Osteoblast (primary cell): Measurements from ENCODE around the gene USP2. TPM values are rescaled to one million over a fixed set of nuclear protein-coding genes. Genes with fewer than 3 reads are reported as not detected.

Experiments used
- DNase-seq: peaks from one replicate; pipeline ENCODE4 v3.0.0; 2011; ENCODE audit warnings: low spot score, mixed read lengths; ENCODE audit not compliant: insufficient read length; ENCODE audit errors: missing footprints
- H2AFZ ChIP-seq: 2 replicates; pipeline ENCODE4 v1.6.0; 2011; ENCODE audit warnings: mild to moderate bottlenecking, low read length
- H3K27ac ChIP-seq: 2 replicates; pipeline ENCODE4 v1.5.1; 2011; ENCODE audit warnings: mild to moderate bottlenecking, low read depth, low read length, moderate library complexity
- H3K27me3 ChIP-seq: 2 replicates; pipeline ENCODE4 v1.6.0; 2012; ENCODE audit warnings: mild to moderate bottlenecking, control low read depth, inconsistent platforms, low read length, moderate library complexity; ENCODE audit not compliant: insufficient read depth
- H3K36me3 ChIP-seq: 2 replicates; pipeline ENCODE4 v1.5.1; 2011; ENCODE audit warnings: mild to moderate bottlenecking, low read length, control low read depth, moderate library complexity; ENCODE audit not compliant: insufficient read depth
- H3K4me1 ChIP-seq: 2 replicates; pipeline ENCODE4 v1.5.1; 2011; ENCODE audit warnings: mild to moderate bottlenecking, low read length, control low read depth, moderate library complexity; ENCODE audit not compliant: insufficient read depth
- H3K4me2 ChIP-seq: 2 replicates; pipeline ENCODE4 v1.6.0; 2011; ENCODE audit warnings: mild to moderate bottlenecking, low read length; ENCODE audit not compliant: insufficient read depth
- H3K4me3 ChIP-seq: fragments of 200-600 bp; sonication (generic); 3 replicates; pipeline ENCODE4 v1.5.1; 2012; ENCODE audit warnings: mild to moderate bottlenecking, low read length, inconsistent platforms; ENCODE audit not compliant: insufficient read depth
- H3K79me2 ChIP-seq: 2 replicates; pipeline ENCODE4 v1.6.0; 2012; ENCODE audit warnings: mild to moderate bottlenecking, low read length, control low read depth, inconsistent platforms; ENCODE audit not compliant: insufficient read depth
- H3K9me3 ChIP-seq: 2 replicates; pipeline ENCODE4 v1.5.1; 2011; ENCODE audit warnings: low read depth, low read length, control low read depth
- H4K20me1 ChIP-seq: 2 replicates; pipeline ENCODE4 v1.6.0; 2012; ENCODE audit warnings: mild to moderate bottlenecking, low read length, control low read depth; ENCODE audit not compliant: insufficient read depth
- total RNA-seq: library from RNA; depleted of rRNA; stranded (reverse); fragments of >200 nt; gene quantifications from 2 replicates; pipeline ENCODE4 v1.2.3, GENCODE V29; 2012
- TF ChIP-seq, protein P1 (sequence below): IDR thresholded peaks from 2 replicates; pipeline ENCODE4 v1.5.1; 2011; ENCODE audit warnings: mild to moderate bottlenecking, low read depth, low read length, moderate library complexity; ENCODE audit errors: extremely low read depth

USP2 gene
- total RNA-seq, 1 donor = 0.36 TPM

DNA sequence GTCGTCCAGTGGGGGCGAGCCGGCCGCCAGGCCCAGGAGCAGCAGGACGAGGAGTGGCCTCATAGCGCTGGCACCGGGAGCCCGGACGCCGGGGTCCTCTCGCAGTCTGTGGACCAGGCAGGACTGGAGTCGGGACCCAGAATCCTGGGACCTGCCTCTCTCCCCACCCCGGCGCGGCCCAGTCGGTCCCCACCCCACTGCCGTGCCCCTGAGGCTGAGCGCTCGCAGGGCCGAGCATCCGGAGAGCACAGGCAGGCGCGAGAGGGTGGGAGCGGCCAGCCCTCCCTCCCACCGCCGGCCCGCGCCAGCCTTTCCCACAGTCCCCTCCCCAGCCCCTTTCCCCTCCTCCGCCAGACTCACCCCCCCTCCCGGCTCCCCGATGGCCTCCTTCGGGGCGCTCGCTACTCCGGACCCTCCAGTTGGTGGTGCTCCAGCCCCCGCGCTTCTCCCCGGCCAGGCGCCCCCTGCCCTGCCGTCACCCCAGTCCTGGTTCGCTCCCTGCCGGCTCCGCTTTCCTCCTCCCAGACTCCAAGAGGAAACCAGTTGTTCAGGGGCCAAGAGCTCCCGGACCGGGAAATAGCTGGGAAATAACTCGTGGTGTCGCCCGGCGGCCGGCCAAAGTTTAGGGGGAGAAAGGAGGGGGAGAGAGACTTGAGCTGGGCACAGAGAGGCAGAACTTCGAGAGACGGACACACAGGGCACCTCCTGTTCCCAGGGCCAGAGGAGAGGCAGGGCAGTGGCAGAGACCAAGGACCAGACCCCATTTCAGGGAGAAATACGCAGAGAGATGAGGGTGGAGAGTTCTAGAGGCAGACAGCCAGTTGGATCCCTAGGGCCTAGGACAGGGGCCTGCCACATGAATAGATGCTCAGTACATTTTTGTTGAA, 40.9 kb downstream of the USP2 start, which contains the start of gene C1QTNF5:
Gene C1QTNF5, minus strand, starts transcription at position 549 of the 887 bp plus-strand sequence. Its CDS starts 486 bp downstream, at position 63.
- DNase-seq = peak; percentile 96
- Histone ChIP-seq H3K4me1 (peaks cover 39% of the 10 kb centered on the region), H4K20me1 (peaks cover 10% of the 10 kb centered on the region), H2AFZ (peak within 1 kb of the TSS; percentile 78), H3K9me3 (no peaks in the 10 kb centered on the region), H3K27ac (peak within 1 kb of the TSS; percentile 12), H3K4me2 (peak within 1 kb of the TSS; percentile 82), H3K36me3 (peaks cover 6% of the 10 kb centered on the region), H3K79me2 (peaks cover 16% of the 10 kb centered on the region), H3K4me3 (peak within 1 kb of the TSS; percentile 76), H3K27me3 (peaks cover 12% of the 10 kb centered on the region)
- TF ChIP-seq, protein P1, sequence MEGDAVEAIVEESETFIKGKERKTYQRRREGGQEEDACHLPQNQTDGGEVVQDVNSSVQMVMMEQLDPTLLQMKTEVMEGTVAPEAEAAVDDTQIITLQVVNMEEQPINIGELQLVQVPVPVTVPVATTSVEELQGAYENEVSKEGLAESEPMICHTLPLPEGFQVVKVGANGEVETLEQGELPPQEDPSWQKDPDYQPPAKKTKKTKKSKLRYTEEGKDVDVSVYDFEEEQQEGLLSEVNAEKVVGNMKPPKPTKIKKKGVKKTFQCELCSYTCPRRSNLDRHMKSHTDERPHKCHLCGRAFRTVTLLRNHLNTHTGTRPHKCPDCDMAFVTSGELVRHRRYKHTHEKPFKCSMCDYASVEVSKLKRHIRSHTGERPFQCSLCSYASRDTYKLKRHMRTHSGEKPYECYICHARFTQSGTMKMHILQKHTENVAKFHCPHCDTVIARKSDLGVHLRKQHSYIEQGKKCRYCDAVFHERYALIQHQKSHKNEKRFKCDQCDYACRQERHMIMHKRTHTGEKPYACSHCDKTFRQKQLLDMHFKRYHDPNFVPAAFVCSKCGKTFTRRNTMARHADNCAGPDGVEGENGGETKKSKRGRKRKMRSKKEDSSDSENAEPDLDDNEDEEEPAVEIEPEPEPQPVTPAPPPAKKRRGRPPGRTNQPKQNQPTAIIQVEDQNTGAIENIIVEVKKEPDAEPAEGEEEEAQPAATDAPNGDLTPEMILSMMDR = no peak

DNA sequence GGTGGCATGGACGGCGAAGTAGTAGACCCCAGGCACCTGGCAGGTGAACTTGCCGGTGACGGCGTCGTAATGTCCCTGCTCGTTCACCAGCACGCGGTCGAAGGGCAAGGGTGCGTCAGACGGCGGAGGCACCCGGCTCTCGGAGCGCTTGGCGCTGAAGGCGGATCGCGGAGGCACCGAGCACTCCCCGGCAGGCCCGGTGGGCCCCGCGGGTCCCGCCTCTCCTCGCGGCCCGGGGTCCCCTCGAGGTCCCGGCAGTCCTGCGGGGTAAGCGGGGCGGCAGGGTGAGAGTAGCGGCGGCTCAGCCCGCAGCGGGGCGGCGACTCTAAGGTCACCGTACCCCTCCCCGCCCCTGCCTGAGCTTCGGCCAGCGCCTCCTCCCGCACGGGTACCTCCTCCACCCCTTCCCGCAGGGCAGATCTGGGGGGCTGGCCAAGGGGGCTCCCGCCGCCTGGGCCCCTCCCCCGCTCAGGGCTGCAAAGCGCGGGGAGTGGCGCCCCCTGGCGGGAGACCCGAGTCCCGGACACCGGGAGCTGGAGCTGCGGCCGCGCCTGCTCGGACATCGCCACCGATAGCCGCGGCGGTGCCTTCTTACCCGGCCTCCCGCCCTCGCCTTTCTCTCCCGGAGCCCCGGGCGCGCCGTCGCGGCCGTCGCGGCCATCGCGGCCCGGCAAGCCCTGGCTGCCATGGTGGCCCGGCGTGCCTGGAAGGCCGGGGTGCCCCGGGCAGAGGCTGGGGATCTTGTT, 41.7 kb downstream of the USP2 start:
- Histone ChIP-seq H4K20me1 (peaks cover 12% of the 10 kb centered on the region), H3K27ac (peak overlapping the region; percentile 12)

DNA sequence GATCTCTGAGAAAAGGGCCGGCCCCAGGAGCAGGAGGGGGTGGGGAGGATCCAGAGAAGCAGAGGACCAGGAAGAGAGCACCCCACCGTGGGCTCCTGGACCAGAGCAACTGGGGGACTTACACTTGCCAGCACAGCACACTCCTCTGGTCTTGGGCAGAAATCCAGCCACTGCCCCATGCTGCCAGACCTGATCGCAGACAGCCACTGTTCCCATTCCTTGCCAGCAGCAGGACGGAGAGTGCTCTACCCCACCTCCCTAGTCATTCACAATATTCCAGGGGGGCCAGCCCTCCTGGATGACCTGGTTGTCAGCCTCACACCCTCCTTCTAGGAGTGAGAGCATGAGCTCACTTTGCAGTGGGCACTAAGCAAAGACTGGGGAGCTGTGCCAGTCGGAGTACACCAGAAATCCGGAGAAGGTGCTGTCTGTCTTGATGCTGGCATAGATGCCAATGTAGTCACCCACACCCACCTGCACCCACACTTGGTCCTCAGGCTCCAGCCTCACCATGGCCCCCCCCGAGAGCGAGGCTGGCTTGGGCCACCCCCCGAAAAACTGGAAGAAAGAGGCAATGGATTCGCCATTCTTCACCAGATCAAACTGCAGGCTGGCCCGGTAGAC, 42.4 kb downstream of the USP2 start:
- Histone ChIP-seq H4K20me1 (peaks cover 12% of the 10 kb centered on the region), H3K36me3 (peaks cover 6% of the 10 kb centered on the region), H3K9me3 (no peaks in the 10 kb centered on the region), H3K4me3 (peak overlapping the region; percentile 76), H3K4me2 (peak overlapping the region; percentile 82), H3K27me3 (peaks cover 12% of the 10 kb centered on the region), H3K27ac (no peak overlapping the region), H2AFZ (peak overlapping the region; percentile 78), H3K4me1 (peaks cover 48% of the 10 kb centered on the region), H3K79me2 (peaks cover 28% of the 10 kb centered on the region)
- DNase-seq = peak; percentile 74
- TF ChIP-seq, protein P1 = no peak

More for the DNA sequence above, 41.7 kb downstream of the USP2 start:
- Histone ChIP-seq H3K79me2 (peaks cover 24% of the 10 kb centered on the region), H3K4me3 (peak overlapping the region; percentile 76), H3K4me1 (peaks cover 47% of the 10 kb centered on the region), H3K36me3 (peaks cover 6% of the 10 kb centered on the region), H3K27me3 (peaks cover 12% of the 10 kb centered on the region), H3K9me3 (no peaks in the 10 kb centered on the region), H3K4me2 (peak overlapping the region; percentile 82), H2AFZ (peak overlapping the region; percentile 78)
- TF ChIP-seq, protein P1 = peak; percentile 63
- peak; percentile 98 for DNase-seq
